ENCODE results near the gene TTC39C. TPM values are rescaled to one million over a fixed set of nuclear protein-coding genes. Genes with fewer than 3 reads are reported as not detected.

The TTC39C gene
- total RNA-seq, 1 donor from 2014 or later = 12.8 TPM

- DNase-seq (ENCODE audit: low read depth) (no peak), FAIRE-seq (no peak)
- Mint-ChIP-seq H3K36me3 (ENCODE audit: low read depth, unreplicated experiment) (no peaks in the 10 kb centered on the region), H3K27ac (ENCODE audit: unreplicated experiment) (no peak overlapping the region), H3K4me3 (ENCODE audit: unreplicated experiment) (peak overlapping the region; percentile 93), H3K9me3 (ENCODE audit: unreplicated experiment) (no peaks in the 10 kb centered on the region), H3K27me3 (ENCODE audit: low read depth, unreplicated experiment) (peaks cover 3% of the 10 kb centered on the region), H3K4me1 (ENCODE audit: low read depth, unreplicated experiment) (peaks cover 25% of the 10 kb centered on the region)
- Histone ChIP-seq H3K9me3 (ENCODE audit: insufficient read depth, low read depth, low read length) (no peaks in the 10 kb centered on the region), H3K27me3 (ENCODE audit: insufficient read depth, low read length) (peaks cover 3% of the 10 kb centered on the region), H3K9ac (ENCODE audit: low read length) (no peak overlapping the region), H3K4me1 (ENCODE audit: insufficient read depth, low read length) (peaks cover 8% of the 10 kb centered on the region), H3K4me3 (ENCODE audit: insufficient read depth, low read depth, low read length) (no peak overlapping the region), H2AFZ (ENCODE audit: low read depth, low read length) (no peak overlapping the region), H3K79me2 (ENCODE audit: insufficient read depth, low read length) (peaks cover 34% of the 10 kb centered on the region), H3K4me2 (ENCODE audit: low read length) (peak overlapping the region; percentile 92), H3K27ac (ENCODE audit: low read depth, low read length) (no peak overlapping the region), H3K36me3 (ENCODE audit: insufficient read depth, low read length) (no peaks in the 10 kb centered on the region), H4K20me1 (ENCODE audit: insufficient read depth, low read length) (peaks cover 49% of the 10 kb centered on the region)
- no peak for TF ChIP-seq EZH2 (IDR thresholded peaks at IDR 0.05; ENCODE audit: insufficient read depth, low read length)
- TF ChIP-seq, protein P1, sequence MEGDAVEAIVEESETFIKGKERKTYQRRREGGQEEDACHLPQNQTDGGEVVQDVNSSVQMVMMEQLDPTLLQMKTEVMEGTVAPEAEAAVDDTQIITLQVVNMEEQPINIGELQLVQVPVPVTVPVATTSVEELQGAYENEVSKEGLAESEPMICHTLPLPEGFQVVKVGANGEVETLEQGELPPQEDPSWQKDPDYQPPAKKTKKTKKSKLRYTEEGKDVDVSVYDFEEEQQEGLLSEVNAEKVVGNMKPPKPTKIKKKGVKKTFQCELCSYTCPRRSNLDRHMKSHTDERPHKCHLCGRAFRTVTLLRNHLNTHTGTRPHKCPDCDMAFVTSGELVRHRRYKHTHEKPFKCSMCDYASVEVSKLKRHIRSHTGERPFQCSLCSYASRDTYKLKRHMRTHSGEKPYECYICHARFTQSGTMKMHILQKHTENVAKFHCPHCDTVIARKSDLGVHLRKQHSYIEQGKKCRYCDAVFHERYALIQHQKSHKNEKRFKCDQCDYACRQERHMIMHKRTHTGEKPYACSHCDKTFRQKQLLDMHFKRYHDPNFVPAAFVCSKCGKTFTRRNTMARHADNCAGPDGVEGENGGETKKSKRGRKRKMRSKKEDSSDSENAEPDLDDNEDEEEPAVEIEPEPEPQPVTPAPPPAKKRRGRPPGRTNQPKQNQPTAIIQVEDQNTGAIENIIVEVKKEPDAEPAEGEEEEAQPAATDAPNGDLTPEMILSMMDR (IDR thresholded peaks at IDR 0.05; ENCODE audit: insufficient read depth, low read depth, low read length) = peak; percentile 21
Measured at GRCh38 chr18:24016643-24017042, 2.1 kb downstream of the TTC39C start.

DNA sequence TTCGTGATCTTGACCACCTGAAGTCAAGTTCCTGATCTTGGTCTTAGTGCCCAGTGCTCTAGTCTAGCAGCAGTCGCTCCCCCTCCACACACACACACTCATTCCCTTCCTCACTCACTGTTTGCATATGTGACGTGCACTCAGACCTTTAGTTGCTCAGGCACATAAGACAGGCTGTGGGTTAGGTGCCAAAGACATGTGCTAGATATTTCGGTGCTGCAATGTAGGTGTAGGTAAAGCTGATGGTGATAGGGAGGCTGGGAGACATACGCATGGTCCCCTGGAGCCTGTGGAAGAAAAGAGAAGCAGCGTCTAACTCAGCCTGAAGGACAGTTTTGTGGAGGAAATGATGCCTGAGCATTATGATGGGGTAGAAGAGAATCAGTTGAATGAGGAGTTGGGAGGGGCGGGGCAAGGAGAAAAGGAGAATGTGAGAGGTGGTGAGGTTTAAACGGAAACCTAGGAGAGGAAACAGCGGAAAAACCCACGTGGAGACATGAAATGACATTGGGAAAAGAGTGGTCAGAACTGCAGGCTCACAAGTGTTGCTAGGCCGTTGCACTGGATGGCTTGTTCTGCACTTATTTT lies 3.8 kb downstream of the TTC39C start:
- Mint-ChIP-seq H3K27ac (ENCODE audit: unreplicated experiment) (no peak overlapping the region), H3K4me3 (ENCODE audit: unreplicated experiment) (no peak overlapping the region), H3K27me3 (ENCODE audit: low read depth, unreplicated experiment) (no peaks in the 10 kb centered on the region), H3K4me1 (ENCODE audit: low read depth, unreplicated experiment) (peaks cover 36% of the 10 kb centered on the region), H3K9me3 (ENCODE audit: unreplicated experiment) (no peaks in the 10 kb centered on the region), H3K36me3 (ENCODE audit: low read depth, unreplicated experiment) (no peaks in the 10 kb centered on the region)
- H3K4me2 ChIP-seq (ENCODE audit: low read length) = no peak overlapping the region
- DNase-seq (ENCODE audit: low read depth) (no peak), FAIRE-seq (no peak)
- TF ChIP-seq EZH2 (IDR thresholded peaks at IDR 0.05; ENCODE audit: insufficient read depth, low read length) = no peak
- TF ChIP-seq, protein P1 (IDR thresholded peaks at IDR 0.05; ENCODE audit: insufficient read depth, low read depth, low read length) = no peak
- peaks cover 17% of the 10 kb centered on the region for H3K4me1 ChIP-seq (ENCODE audit: insufficient read depth, low read length)
- no peak overlapping the region for H3K4me3 ChIP-seq (ENCODE audit: insufficient read depth, low read depth, low read length)
- H3K79me2 ChIP-seq (ENCODE audit: insufficient read depth, low read length) = peaks cover 41% of the 10 kb centered on the region
- H3K27me3 ChIP-seq (ENCODE audit: insufficient read depth, low read length) = no peaks in the 10 kb centered on the region
- H3K9ac ChIP-seq (ENCODE audit: low read length) = no peak overlapping the region
- no peaks in the 10 kb centered on the region for H3K36me3 ChIP-seq (ENCODE audit: insufficient read depth, low read length)
- H3K9me3 ChIP-seq (ENCODE audit: insufficient read depth, low read depth, low read length) = no peaks in the 10 kb centered on the region
- H3K27ac ChIP-seq (ENCODE audit: low read depth, low read length) = no peak overlapping the region
- H2AFZ ChIP-seq (ENCODE audit: low read depth, low read length) = no peak overlapping the region
- H4K20me1 ChIP-seq (ENCODE audit: insufficient read depth, low read length) = peaks cover 62% of the 10 kb centered on the region

DNA sequence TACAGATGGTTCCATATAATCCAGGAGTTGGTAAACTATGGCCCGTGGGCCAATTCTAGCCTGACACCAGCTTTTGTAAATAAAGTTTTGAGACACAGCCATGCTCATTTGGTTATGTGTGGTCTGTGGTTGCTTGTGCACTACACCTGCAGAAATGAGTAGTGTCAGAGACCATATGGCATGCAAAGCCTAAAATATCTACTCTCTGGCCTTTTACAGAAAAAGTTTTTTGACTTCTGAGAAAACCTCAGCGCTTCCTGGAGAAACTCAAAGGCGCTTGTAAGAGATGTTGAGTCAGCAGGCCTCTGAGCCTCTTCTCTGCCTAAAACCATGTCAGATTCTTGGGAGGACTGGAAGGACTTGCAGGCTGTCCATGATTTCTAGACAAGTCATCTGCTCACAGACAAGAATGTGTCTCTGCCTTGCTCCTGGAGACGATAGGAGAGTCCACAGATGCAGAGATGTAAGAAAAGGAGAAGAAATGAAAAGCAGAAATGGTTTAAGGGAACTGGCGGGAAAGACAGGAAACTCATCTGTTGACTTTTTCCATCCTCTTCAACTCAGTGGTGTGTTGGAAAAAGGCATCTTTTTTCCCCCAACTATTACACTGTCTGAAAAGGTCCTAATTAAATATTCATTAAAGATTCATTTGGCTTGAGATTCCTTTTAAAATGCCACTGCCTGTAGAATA lies 5.2 kb downstream of the TTC39C start:
- Histone ChIP-seq H3K4me3 (ENCODE audit: insufficient read depth, low read depth, low read length) (no peak overlapping the region), H3K4me1 (ENCODE audit: insufficient read depth, low read length) (peaks cover 17% of the 10 kb centered on the region), H3K9me3 (ENCODE audit: insufficient read depth, low read depth, low read length) (no peaks in the 10 kb centered on the region), H3K4me2 (ENCODE audit: low read length) (no peak overlapping the region), H3K27me3 (ENCODE audit: insufficient read depth, low read length) (no peaks in the 10 kb centered on the region), H3K79me2 (ENCODE audit: insufficient read depth, low read length) (peaks cover 41% of the 10 kb centered on the region), H3K36me3 (ENCODE audit: insufficient read depth, low read length) (no peaks in the 10 kb centered on the region), H4K20me1 (ENCODE audit: insufficient read depth, low read length) (peaks cover 63% of the 10 kb centered on the region), H3K27ac (ENCODE audit: low read depth, low read length) (no peak overlapping the region), H2AFZ (ENCODE audit: low read depth, low read length) (no peak overlapping the region), H3K9ac (ENCODE audit: low read length) (no peak overlapping the region)
- Mint-ChIP-seq H3K27me3 (ENCODE audit: low read depth, unreplicated experiment) (no peaks in the 10 kb centered on the region), H3K36me3 (ENCODE audit: low read depth, unreplicated experiment) (no peaks in the 10 kb centered on the region), H3K4me3 (ENCODE audit: unreplicated experiment) (no peak overlapping the region), H3K4me1 (ENCODE audit: low read depth, unreplicated experiment) (peaks cover 36% of the 10 kb centered on the region), H3K27ac (ENCODE audit: unreplicated experiment) (peak overlapping the region; percentile 54), H3K9me3 (ENCODE audit: unreplicated experiment) (no peaks in the 10 kb centered on the region)
- DNase-seq (ENCODE audit: low read depth) (peak; percentile 66), FAIRE-seq (no peak)
- TF ChIP-seq, protein P1 (IDR thresholded peaks at IDR 0.05; ENCODE audit: insufficient read depth, low read depth, low read length) = no peak
- TF ChIP-seq EZH2 (IDR thresholded peaks at IDR 0.05; ENCODE audit: insufficient read depth, low read length) = no peak

Data from astrocyte (in vitro differentiated cells and primary cell).